GM21825 (cell line): ENCODE measurements around the gene RPL7A.
"Not testable (repeated sequence)": the region's sequence is repeated elsewhere in the genome, so short reads cannot be mapped to it uniquely, and the experiment has no call there.

ENCODE experiments used
- ATAC-seq: cut with Tn5 transposase; IDR thresholded peaks from one replicate; pipeline ENCODE4 v1.9.1; 2021; ENCODE audit warnings: mild to moderate bottlenecking, moderate library complexity; ENCODE audit not compliant: unreplicated experiment

RPL7A gene

DNA sequence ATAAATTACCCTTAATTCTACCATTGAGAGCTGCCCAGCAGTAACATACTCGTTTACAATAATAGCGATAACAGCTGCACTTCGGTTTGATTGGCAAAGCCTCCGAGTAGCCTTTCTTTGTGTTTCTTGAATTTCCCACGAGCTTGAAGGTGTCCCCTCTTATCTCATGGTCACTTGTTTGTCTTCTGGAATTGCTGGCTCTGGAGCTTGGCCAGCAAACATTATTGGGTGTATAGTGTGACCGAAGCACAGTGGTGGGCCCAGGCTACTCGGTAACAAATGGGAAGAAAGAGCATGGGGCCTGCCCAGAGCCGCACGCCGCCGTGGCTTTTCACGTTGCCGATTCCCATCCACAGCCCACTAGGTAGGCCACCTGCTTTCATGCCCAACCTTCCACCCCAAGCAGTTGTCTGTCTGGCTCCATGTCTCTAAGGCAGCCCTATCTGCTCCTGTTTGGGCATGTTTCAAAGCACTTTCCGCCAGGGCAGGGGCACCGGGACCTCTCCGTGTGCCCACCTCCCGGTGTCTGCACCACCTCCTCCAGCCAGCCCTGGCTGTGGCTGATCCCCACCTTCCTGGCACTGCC lies 36.8 kb downstream of the RPL7A start:
- no peak for ATAC-seq

DNA sequence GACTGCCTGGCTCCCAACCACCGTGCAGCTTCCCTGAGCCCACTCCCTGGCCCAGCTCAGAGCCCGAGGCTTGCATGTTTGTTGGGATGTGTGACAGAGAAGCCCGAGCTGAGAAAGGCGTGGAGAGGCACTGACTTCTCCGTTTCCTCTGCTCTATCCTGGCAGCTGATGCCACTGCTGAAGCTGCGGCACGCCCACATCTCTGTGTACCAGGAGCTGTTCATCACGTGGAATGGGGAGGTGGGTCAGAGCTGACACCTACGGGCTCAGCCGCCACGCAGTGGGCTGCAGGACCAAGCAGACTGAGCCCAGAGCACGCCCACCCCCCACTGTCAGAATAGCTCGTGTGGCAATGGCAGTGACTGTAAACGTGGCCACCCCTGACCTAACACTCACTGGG lies 37.4 kb downstream of the RPL7A start:
- ATAC-seq: no peak

DNA sequence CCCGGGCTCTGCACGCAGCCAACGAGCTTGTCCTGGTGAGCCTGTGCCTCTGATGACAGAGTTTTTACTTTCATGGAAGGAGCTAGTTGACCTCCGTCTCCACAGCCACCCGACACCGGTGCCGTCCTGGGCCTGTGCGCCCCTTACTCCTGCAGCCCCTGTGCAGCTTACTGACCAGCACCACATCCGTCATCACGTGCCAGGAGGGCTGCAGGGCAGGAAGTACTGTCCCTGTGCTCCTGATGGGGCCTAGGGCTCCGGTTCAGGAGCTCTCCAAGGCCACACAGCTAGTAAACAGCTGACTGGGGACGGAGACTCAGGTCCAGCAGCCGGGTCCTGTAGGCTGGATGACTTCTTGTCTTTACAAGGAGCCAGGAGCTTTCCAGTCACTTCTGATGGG lies 38.3 kb downstream of the RPL7A start:
- no peak for ATAC-seq

DNA sequence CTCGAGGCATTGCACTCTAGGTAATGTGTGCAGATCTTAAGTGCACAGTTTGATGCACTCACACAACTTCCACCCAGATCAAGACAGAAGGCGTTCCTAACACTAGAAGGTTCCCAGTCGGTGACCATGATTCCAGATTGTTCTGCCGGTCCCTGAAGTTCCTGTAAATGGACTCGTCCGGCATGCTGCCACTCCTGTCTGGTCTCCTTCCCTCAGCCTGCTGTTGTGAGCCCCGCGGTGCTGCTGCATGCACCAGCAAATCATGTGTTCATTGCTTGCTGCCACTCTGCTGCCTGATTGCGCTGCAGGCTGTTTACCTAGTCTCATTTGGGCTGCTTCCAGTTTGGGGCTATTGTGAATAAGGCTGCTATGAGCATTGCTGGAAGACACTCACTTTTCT lies 39.7 kb downstream of the RPL7A start:
- ATAC-seq: no peak

DNA sequence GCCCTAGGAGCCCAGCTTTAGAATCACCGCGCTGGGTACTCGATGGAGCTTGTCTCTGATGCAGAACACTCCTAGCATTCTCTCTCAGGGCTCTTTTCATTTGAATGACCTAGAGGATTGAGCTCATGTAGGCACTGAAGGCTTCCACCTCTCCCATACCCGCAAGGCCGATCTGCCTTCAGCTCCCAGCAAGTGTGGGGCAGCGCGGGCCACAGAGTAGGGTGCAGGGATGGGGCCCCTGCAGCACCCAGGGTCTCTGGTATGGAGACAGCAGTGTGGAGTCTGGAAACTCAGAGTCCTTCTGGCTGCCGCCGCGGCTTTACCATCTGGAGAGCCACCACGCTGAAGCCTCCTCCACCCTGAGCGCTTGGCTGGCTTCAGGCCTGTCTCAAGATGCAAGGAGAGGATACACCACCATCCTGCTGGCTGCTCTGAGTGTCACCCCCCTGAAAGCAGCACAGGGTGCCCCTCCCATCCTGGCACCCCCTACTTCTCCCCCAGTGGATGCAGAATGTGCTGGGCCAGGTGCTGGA lies 41.1 kb downstream of the RPL7A start:
- ATAC-seq: no peak

DNA sequence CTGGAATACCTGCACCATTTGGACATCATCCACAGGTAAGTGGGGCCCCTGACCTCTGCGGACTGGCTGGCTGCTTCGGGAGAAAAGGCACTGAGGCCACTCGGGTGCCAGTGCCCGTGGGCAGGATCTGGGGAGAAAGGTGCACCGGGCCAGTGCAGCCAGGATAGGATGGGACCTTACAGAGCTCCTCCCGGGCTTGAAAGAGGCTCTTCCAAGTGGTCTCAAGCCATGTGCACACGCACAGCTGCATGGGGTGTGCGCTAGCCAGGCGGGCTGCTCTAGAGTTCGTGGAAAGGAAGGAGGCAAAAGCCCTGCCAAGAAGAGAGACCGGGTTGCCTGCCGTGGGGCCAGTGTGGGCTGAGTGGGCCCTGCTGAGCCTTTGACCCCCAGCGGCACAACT lies 41.5 kb downstream of the RPL7A start:
- no peak for ATAC-seq

DNA sequence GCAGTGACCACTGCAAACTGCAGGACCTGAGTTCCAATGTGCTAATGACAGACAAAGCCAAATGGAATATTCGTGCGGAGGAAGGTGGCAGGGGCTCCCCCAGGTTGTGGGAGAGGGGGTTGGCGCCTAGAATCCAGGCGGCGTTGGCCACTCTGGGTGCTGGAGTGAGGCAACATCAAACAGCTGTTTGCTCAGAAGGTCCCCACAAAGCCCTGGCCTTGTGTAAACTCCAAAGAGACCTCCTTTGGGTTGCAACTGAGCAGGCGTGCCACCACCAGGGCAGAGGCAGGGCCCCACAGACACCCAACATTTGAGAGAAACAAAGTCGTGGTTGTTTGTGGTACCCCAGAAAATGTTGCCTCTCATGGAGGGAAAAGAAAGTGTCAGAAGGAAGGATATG lies 42.7 kb downstream of the RPL7A start:
- ATAC-seq: no peak

DNA sequence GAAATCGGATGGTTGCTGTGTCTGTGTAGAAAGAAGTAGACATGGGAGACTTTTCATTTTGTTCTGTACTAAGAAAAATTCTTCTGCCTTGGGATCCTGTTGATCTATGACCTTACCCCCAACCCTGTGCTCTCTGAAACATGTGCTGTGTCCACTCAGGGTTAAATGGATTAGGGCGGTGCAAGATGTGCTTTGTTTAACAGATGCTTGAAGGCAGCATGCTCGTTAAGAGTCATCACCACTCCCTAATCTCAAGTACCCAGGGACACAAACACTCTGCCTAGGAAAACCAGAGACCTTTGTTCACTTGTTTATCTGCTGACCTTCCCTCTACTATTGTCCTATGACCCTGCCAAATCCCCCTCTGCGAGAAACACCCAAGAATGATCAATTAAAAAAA lies 43.4 kb downstream of the RPL7A start:
- ATAC-seq: not testable (repeated sequence)

DNA sequence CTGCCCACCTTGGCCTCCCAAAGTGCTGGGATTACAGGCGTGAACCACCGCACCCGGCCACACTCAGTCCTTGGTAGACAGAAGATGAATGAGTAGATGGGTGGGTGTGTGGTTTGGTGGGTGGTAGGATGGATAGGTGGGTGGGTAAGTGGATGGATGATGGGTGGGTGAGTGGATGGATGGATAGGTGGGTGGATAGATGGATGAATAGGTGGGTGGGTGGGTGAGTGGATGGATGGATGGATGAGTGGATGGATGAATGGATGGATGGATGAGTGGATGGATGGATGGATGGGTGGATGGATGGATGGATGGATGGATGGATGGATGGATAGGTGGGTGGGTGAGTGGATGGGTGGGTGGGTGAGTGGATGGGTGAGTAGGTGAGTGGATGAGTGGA lies 44.3 kb downstream of the RPL7A start:
- not testable (repeated sequence) for ATAC-seq

DNA sequence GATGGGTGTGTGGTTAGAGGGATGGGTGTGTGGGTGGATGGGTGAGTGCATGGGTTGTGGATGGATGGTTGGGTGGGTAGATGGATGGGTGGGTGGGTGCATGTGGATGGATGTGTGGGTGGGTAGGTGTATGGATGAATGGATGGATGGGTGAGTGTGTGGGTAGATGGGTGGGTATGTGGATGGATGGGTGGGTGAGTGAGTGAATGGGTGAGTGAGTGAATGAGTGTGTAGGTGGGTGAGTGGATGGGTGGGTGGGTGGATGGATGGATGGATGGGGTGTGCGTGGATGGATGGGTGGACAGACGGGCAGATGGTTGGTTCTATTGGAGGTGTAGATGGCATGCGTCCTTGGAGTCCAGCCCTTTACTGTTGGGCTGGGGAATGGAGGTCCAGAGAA lies 45.4 kb downstream of the RPL7A start:
- no peak for ATAC-seq

DNA sequence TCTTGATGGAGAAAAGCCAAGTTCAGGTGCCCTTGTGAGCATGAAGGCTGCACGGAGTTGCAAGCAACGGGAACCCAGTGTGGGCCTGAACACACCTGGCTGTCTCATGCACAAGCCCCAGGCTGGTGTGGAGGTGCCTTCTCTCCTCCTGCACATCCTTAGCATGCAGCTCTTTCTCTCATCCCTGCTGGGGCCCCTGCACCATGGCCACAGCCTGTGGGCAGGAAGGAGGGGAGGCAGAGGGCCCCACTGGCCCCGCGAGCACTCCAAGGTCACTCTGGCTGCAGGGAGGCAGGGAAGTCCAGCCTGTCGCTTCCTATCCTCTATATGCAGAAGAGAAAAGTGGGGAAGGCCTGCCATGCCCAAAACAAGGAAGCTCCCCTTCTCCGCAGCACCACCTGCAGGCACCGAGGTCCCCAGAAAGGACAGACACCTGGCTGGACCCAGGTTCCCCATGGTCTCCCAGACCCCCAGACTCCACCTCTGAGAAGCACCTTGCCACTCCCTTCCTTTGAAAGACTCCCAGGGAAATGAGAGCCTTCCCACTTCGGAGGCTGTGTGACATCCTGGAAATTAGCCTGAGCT lies 46.8 kb downstream of the RPL7A start:
- no peak for ATAC-seq

DNA sequence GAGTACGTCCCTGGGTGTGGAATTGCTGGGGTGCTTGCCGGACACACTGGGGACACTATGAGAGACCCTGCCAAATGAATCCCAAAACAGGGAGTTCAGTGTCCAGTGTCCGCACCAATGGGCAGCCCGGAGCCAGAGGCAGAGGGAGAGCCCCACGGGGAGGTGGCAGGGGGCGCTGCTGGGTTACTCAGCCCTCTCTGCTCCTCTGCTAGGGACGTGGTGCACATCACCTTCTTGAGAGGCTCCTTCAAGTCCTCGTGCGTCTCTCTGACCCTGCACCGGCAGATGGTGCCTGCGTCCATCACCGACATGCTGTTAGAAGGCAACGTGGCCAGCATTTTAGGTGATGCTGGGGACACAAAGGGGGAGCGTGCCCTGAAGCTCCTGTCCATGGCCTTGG lies 48.9 kb downstream of the RPL7A start:
- ATAC-seq: no peak

DNA sequence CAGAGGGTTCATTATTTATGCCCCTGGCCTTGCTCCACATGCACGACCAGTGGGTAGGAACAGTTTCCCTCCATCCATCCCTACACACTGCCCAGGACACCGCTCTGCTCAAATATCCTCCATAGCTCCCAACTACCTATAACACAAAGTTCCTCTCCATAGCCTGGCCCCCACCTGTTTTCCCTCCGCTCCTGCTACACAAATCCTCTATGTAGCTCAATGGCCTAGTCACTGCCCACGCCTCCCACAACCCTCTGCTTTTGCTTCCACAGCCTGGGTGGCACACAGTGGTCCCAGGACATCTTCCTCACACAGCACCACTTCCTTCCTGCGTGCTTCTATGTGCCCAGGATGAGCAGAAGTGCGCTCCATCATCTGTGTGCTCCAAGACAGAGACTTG lies 49.4 kb downstream of the RPL7A start:
- ATAC-seq: no peak

DNA sequence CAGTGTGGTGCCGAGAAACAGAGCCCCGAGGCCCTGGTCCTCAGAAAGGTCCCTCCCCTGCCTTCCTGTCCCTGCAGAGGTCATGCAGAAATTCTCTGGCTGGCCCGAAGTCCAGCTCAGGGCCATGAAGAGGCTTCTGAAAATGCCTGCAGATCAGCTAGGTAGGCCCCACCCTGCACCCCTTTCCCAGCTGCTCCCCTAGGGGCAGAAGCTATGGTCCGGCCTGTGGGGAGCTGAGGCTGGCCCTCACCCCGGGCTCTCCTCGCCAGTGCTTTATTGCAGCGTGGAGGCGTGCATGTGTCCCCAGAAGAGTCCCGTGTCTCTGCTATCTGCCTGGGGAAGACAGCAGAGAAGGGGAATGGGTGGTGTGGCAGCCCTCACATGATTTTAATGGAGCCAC lies 49.9 kb downstream of the RPL7A start:
- no peak for ATAC-seq

DNA sequence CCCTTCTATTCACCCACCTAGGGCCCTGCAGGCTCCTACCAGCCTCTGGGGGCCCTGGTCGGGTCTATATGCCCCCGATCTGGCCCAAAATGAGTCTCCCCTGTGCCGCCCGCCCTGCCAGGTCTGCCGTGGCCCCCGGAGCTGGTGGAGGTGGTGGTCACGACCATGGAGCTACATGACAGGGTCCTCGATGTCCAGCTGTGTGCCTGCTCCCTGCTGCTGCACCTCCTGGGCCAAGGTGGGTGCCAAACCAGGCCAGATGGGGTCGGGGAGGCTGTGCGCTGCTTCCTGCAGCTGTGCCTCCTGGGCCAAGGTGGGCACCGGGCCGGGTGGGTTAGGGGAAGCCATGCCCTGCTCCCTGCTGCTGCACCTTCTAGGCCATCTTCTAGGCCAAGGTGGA lies 52.3 kb downstream of the RPL7A start:
- ATAC-seq: no peak
